Caco-2 (cell line): ENCODE measurements around the gene UMOD. TPM values are rescaled to one million over a fixed set of nuclear protein-coding genes. Genes with fewer than 3 reads are reported as not detected.

Experiments
- BruUV-seq: library from RNA; stranded (reverse); fragments of 400-500 nt; replicated peaks from 2 replicates; lab custom pipeline; 2021; lab: Mats Ljungman, UMichigan
- CTCF ChIA-PET: fragments of 300-600 bp; sonication (Branson Sonifier 250); formaldehyde crosslinking; loops from one replicate; lab custom pipeline; 2022; ENCODE audit warnings: antibody characterized with exemption; lab: Charles Lee
- POLR2A ChIA-PET: fragments of 300-600 bp; sonication (Branson Sonifier 250); formaldehyde crosslinking; loops from one replicate; lab custom pipeline; 2022; ENCODE audit warnings: antibody characterized with exemption; lab: Charles Lee
- DNase-seq, 2 experiments: peaks; one replicate each; pipeline versions ENCODE4 v3.0.0 to v3.0.0-alpha.2; 2020 to 2022
- H3K27me3 ChIP-seq: replicated peaks from 2 replicates; pipeline ENCODE4 v1.6.0; 2011; ENCODE audit warnings: low read length; ENCODE audit not compliant: control insufficient read depth, insufficient read depth
- H3K36me3 ChIP-seq: 2 replicates; pipeline ENCODE4 v1.5.1; 2011; ENCODE audit warnings: low read length; ENCODE audit not compliant: control insufficient read depth, insufficient read depth
- H3K4me1 ChIP-seq: fragments of 250-450 bp; sonication (Bioruptor Pico); 2 replicates; pipeline ENCODE4 v1.5.1; 2020; ENCODE audit warnings: mild to moderate bottlenecking
- H3K4me3 ChIP-seq: 2 replicates; pipeline ENCODE4 v1.5.1; 2011; ENCODE audit warnings: low read depth, mild to moderate bottlenecking, control low read depth, low read length
- H3K9me3 ChIP-seq: fragments of 250-450 bp; sonication (Bioruptor Pico); 2 replicates; pipeline ENCODE4 v1.5.1; 2020; ENCODE audit warnings: mild to moderate bottlenecking, moderate library complexity
- H3K27ac Mint-ChIP-seq: one replicate; pipeline ENCODE4 v1.8.0; 2022; ENCODE audit warnings: mixed read lengths; ENCODE audit not compliant: unreplicated experiment
- H3K27me3 Mint-ChIP-seq: one replicate; pipeline ENCODE4 v1.8.0; 2022; ENCODE audit warnings: mixed read lengths; ENCODE audit not compliant: insufficient read depth, unreplicated experiment
- H3K36me3 Mint-ChIP-seq: one replicate; pipeline ENCODE4 v1.8.0; 2022; ENCODE audit warnings: mild to moderate bottlenecking, mixed read lengths; ENCODE audit not compliant: insufficient read depth, unreplicated experiment
- H3K4me1 Mint-ChIP-seq: one replicate; pipeline ENCODE4 v1.8.0; 2022; ENCODE audit warnings: low read depth, mixed read lengths; ENCODE audit not compliant: unreplicated experiment
- H3K4me3 Mint-ChIP-seq: one replicate; pipeline ENCODE4 v1.8.0; 2022; ENCODE audit warnings: mild to moderate bottlenecking, moderate library complexity, mixed read lengths; ENCODE audit not compliant: unreplicated experiment
- H3K9me3 Mint-ChIP-seq: one replicate; pipeline ENCODE4 v1.8.0; 2022; ENCODE audit warnings: mixed read lengths; ENCODE audit not compliant: unreplicated experiment
- CTCF ChIP-seq, 2 experiments: fragments of 200-600 bp in 1 of 2; IDR thresholded peaks; 1 replicate in 1 of 2; 2 replicates in 1 of 2; pipeline versions ENCODE4 v1.5.1 to v1.8.0; 2011 to 2022; ENCODE audit warnings: antibody characterized with exemption in 1 of 2, control low read depth in 1 of 2, inconsistent platforms in 1 of 2, low read depth in 1 of 2, low read length in 1 of 2, mild to moderate bottlenecking in 1 of 2, moderate library complexity in 1 of 2; ENCODE audit not compliant: insufficient read depth in 1 of 2, severe bottlenecking in 1 of 2, unreplicated experiment in 1 of 2
- intact Hi-C: fragments of 100-400 bp; cut with micrococcal nuclease; formaldehyde crosslinking; loops from one replicate; pipeline ENCODE4 v1.10.0; 2022; ENCODE audit not compliant: unreplicated experiment
- total RNA-seq: library from RNA; stranded (reverse); gene quantifications from 2 replicates; pipeline ENCODE4 v1.2.3, GENCODE V29; 2022

The UMOD gene
- total RNA-seq, 1 experiment from 2014 or later, result not detected

GRCh38 chr16:20399185-20399584, 46.7 kb upstream of the UMOD start:
- H3K4me1 ChIP-seq, result no peaks in the 10 kb centered on the region
- CTCF ChIA-PET, result no interaction called here
- no peaks in the 10 kb centered on the region for H3K27me3 ChIP-seq
- no peaks in the 10 kb centered on the region for H3K9me3 Mint-ChIP-seq
- DNase-seq, result no peak
- no peak overlapping the region for H3K27ac Mint-ChIP-seq
- TF ChIP-seq CTCF (IDR thresholded peaks at IDR 0.05; ENCODE audit: insufficient read depth in 1 of 2, low read depth in 1 of 2, low read length in 1 of 2, severe bottlenecking in 1 of 2, unreplicated experiment in 1 of 2), result no peak
- H3K4me1 Mint-ChIP-seq, result no peaks in the 10 kb centered on the region
- H3K4me3 Mint-ChIP-seq, result no peak overlapping the region
- H3K9me3 ChIP-seq, result no peaks in the 10 kb centered on the region
- no peaks in the 10 kb centered on the region for H3K36me3 ChIP-seq
- H3K27me3 Mint-ChIP-seq, result peaks cover 4% of the 10 kb centered on the region
- intact Hi-C loops, result no loop called here
- POLR2A ChIA-PET, result no interaction called here
- no peaks in the 10 kb centered on the region for H3K36me3 Mint-ChIP-seq
- BruUV-seq, result no TSS peak
- H3K4me3 ChIP-seq, result no peak overlapping the region

DNA sequence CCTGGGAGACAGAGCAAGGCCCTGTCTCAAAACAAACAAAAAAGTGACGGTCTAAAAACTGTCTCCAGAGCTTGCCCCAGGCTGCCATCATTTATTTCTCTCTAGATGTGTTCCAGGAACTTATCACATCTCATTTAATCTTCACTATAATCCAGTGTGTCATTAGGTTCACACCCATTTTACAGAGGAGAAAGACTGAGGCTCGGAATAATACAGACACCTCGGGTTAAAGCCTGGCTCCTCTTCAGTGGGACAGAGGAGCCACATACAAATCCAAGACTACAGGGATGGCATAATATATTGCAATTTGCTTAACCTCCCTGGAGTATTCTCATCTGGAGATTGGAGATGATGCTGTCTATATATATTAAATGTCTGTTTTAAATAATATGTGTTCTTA, 46.1 kb upstream of the UMOD start:
- Mint-ChIP-seq H3K4me1 (no peaks in the 10 kb centered on the region), H3K9me3 (no peaks in the 10 kb centered on the region), H3K27ac (no peak overlapping the region), H3K27me3 (peaks cover 2% of the 10 kb centered on the region), H3K36me3 (no peaks in the 10 kb centered on the region), H3K4me3 (no peak overlapping the region)
- BruUV-seq, result no TSS peak
- CTCF ChIA-PET, result no interaction called here
- POLR2A ChIA-PET, result no interaction called here
- DNase-seq, result no peak
- H3K9me3 ChIP-seq, result no peaks in the 10 kb centered on the region
- intact Hi-C loops, result no loop called here
- H3K4me3 ChIP-seq, result no peak overlapping the region
- no peaks in the 10 kb centered on the region for H3K27me3 ChIP-seq
- TF ChIP-seq CTCF (IDR thresholded peaks at IDR 0.05; ENCODE audit: insufficient read depth in 1 of 2, low read depth in 1 of 2, low read length in 1 of 2, severe bottlenecking in 1 of 2, unreplicated experiment in 1 of 2), result no peak
- no peaks in the 10 kb centered on the region for H3K36me3 ChIP-seq
- H3K4me1 ChIP-seq, result no peaks in the 10 kb centered on the region

DNA sequence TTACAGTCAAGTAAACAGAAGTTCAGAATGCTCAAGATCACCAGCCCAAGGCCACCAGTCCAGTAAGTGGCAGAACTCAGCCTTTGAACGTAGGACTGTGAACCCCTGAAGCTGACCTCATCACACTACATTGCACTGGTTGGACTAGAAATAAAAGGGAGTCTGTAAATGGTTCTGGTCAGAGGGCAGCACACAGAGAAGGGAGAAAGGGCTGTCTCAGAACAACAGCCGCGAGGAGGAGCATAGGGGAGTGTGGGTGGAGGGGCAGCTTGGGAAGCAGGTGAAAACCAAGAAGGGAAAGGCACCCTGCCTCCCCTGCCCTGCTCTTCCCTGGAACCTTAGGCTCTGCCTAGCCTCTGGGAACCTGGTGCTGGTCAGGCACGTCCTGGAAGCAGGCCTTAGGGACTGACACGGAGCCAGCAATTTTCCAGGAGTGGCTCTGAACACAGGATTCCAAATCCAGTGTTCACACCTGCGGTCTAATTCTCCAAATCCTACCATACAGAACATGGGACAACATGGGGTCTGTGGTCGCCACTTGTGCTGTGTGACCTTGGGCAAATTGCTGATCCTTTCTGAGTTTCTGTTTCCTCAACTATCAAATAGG, 45.1 kb upstream of the UMOD start:
- no peak for TF ChIP-seq CTCF (IDR thresholded peaks at IDR 0.05; ENCODE audit: insufficient read depth in 1 of 2, low read depth in 1 of 2, low read length in 1 of 2, severe bottlenecking in 1 of 2, unreplicated experiment in 1 of 2)
- no peak for DNase-seq
- ChIA-PET CTCF (no interaction called here), POLR2A (no interaction called here)
- intact Hi-C loops, result no loop called here
- H3K27me3 ChIP-seq, result no peaks in the 10 kb centered on the region
- no peaks in the 10 kb centered on the region for H3K9me3 Mint-ChIP-seq
- H3K36me3 Mint-ChIP-seq, result no peaks in the 10 kb centered on the region
- BruUV-seq, result no TSS peak
- no peaks in the 10 kb centered on the region for H3K4me1 ChIP-seq
- no peaks in the 10 kb centered on the region for H3K36me3 ChIP-seq
- no peak overlapping the region for H3K4me3 Mint-ChIP-seq
- no peaks in the 10 kb centered on the region for H3K9me3 ChIP-seq
- H3K4me3 ChIP-seq, result no peak overlapping the region
- peaks cover 2% of the 10 kb centered on the region for H3K27me3 Mint-ChIP-seq
- H3K4me1 Mint-ChIP-seq, result no peaks in the 10 kb centered on the region
- H3K27ac Mint-ChIP-seq, result no peak overlapping the region
